NCI-H345 treated with DMSO at 0.1 percent for 48 hours (cell line): ENCODE results near the gene BRI3BP.
"Not testable (repeated sequence)": the region's sequence is repeated elsewhere in the genome, so short reads cannot be mapped to it uniquely, and the experiment has no call there.

Experiments used
- DNase-seq: peaks from one replicate; lab custom pipeline; 2025; ENCODE audit not compliant: unreplicated experiment; lab: John Stamatoyannopoulos, UW

The BRI3BP gene

GRCh38 chr12:125065021-125065918 lies 71.8 kb downstream of the BRI3BP start, which contains the start of gene AACS:
Gene AACS, plus strand, starts transcription at chr12:125065435. Its CDS starts 150 bp downstream, at chr12:125065585.
- peak; percentile 68 for DNase-seq

GRCh38 chr12:125065919-125066570 lies 72.6 kb downstream of the BRI3BP start:
- no peak for DNase-seq

GRCh38 chr12:125068391-125068790 lies 74.9 kb downstream of the BRI3BP start:
- no peak for DNase-seq

- no peak for DNase-seq
Measured at GRCh38 chr12:125069616-125070015, 76.2 kb downstream of the BRI3BP start.

- no peak for DNase-seq
Measured at GRCh38 chr12:125070112-125070511, 76.7 kb downstream of the BRI3BP start.

- DNase-seq = no peak
Measured at GRCh38 chr12:125070661-125071390, 77.4 kb downstream of the BRI3BP start.

GRCh38 chr12:125071456-125071855 lies 78.0 kb downstream of the BRI3BP start:
- DNase-seq = no peak

GRCh38 chr12:125072496-125072895 lies 79.1 kb downstream of the BRI3BP start:
- DNase-seq = no peak

GRCh38 chr12:125074294-125074693 lies 80.8 kb downstream of the BRI3BP start:
- not testable (repeated sequence) for DNase-seq

GRCh38 chr12:125076103-125076502 lies 82.7 kb downstream of the BRI3BP start:
- no peak for DNase-seq

- DNase-seq = no peak
Measured at GRCh38 chr12:125079084-125079483, 85.6 kb downstream of the BRI3BP start.

- DNase-seq = peak; percentile 41
Measured at GRCh38 chr12:125079648-125080645, 86.5 kb downstream of the BRI3BP start.
